ENCODE measurements around the gene ZNF83. TPM values are rescaled to one million over a fixed set of nuclear protein-coding genes. Genes with fewer than 3 reads are reported as not detected.

The ZNF83 gene
- total RNA-seq, 4 donors from 2014 or later: 21.3 to 92.9 (median 41.4) TPM

DNA sequence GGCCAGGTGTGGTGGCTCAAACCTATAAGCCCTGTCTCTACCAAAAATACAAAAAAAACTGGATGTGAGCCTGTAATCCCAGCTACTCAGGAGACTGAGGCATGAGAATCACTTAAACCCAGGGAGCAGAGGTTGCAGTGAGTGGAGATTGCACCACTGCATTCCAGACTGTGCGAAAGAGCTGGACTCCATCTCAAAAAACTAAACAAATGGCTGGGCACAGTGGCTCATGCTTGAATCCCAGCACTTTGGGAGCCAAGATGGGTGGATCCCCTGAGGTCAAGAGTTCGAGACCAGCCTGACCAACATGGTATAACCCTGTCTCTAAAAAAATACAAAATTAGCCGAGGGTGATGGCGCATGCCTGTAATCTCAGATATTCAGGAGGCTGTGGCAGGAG is 34.9 kb upstream of the ZNF83 start:
- 96% methylated on average over 4 of the region's 4 CpGs for WGBS
- no peaks in the 10 kb centered on the region for H3K9me3 ChIP-seq
- TF ChIP-seq POLR2A (IDR thresholded peaks at IDR 0.05) (no peak), EP300 (IDR thresholded peaks at IDR 0.05) (no peak), CTCF (IDR thresholded peaks at IDR 0.05) (no peak), POLR2AphosphoS5 (IDR thresholded peaks at IDR 0.05) (no peak)

GRCh38 chr19:52670046-52670445 is 31.9 kb upstream of the ZNF83 start:
- Histone ChIP-seq H3K9me3 (no peaks in the 10 kb centered on the region), H3K27ac (no peak overlapping the region), H3K27me3 (no peaks in the 10 kb centered on the region), H3K4me3 (no peak overlapping the region), H3K36me3 (no peaks in the 10 kb centered on the region), H3K4me1 (no peaks in the 10 kb centered on the region)
- no peak for DNase-seq (ENCODE audit: low spot score in 2 of 2)
- no peak for TF ChIP-seq CTCF (IDR thresholded peaks at IDR 0.05)
- TF ChIP-seq POLR2AphosphoS5 (IDR thresholded peaks at IDR 0.05): no peak
- no peak for TF ChIP-seq POLR2A (IDR thresholded peaks at IDR 0.05)
- no peak for TF ChIP-seq EP300 (IDR thresholded peaks at IDR 0.05)
- 58% methylated on average over 4 of the region's 4 CpGs for WGBS

More for the DNA sequence above, 34.9 kb upstream of the ZNF83 start:
- H3K4me3 ChIP-seq: no peak overlapping the region
- no peak for DNase-seq (ENCODE audit: low spot score in 2 of 2)
- H3K36me3 ChIP-seq: no peaks in the 10 kb centered on the region
- H3K27ac ChIP-seq: no peak overlapping the region
- no peaks in the 10 kb centered on the region for H3K4me1 ChIP-seq
- no peaks in the 10 kb centered on the region for H3K27me3 ChIP-seq

DNA sequence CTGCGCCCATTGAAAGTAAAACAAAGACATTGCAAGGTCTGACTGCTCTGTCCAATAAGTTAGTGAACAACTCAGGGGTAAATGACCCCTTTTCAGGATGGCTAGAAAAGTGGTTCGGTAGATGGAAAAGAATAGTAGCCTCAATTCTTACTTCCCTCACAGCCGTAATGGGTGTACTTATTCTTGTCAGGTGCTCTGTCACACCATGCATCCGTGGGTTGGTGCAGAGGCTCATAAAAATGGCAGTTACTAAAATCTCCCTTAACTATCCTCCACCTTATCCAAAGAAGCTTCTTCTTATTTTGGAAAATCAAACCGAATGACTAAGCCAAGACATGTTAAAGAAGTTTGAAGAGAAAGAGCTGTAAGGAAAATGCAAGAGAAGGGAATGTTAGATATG is 31.4 kb upstream of the ZNF83 start:
- H3K27me3 ChIP-seq: no peaks in the 10 kb centered on the region
- H3K4me3 ChIP-seq: no peak overlapping the region
- TF ChIP-seq EP300 (IDR thresholded peaks at IDR 0.05) (no peak), CTCF (IDR thresholded peaks at IDR 0.05) (no peak), POLR2AphosphoS5 (IDR thresholded peaks at IDR 0.05) (no peak), POLR2A (IDR thresholded peaks at IDR 0.05) (no peak)
- DNase-seq (ENCODE audit: low spot score in 2 of 2): no peak
- no peaks in the 10 kb centered on the region for H3K9me3 ChIP-seq
- no peaks in the 10 kb centered on the region for H3K4me1 ChIP-seq
- H3K36me3 ChIP-seq: no peaks in the 10 kb centered on the region
- no peak overlapping the region for H3K27ac ChIP-seq
- WGBS: 87% methylated on average over 5 of the region's 5 CpGs

DNA sequence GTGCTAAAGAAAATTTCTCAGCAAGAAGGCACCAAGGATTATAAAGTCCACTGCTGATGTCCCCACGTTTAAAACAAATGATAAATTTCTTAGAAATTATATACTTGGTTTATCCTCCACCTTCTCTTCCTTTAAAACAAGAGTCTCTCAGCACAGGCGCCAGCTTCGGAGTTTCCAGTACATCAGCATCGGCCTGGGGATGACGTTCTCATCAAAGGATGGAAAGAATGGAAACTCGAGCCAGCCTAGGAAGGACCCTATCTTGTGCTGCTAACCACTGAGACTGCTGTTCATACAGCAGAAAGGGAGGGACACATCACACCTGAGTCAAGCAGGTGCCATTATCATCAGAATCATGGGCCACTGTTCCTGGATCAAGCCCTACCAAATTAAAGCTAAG is 29.8 kb upstream of the ZNF83 start:
- 89% methylated on average over 6 of the region's 6 CpGs for WGBS
- Histone ChIP-seq H3K27ac (no peak overlapping the region), H3K4me1 (no peaks in the 10 kb centered on the region), H3K4me3 (no peak overlapping the region), H3K36me3 (peaks cover 6% of the 10 kb centered on the region), H3K9me3 (no peaks in the 10 kb centered on the region), H3K27me3 (no peaks in the 10 kb centered on the region)
- DNase-seq (ENCODE audit: low spot score in 2 of 2): no peak
- TF ChIP-seq POLR2AphosphoS5 (IDR thresholded peaks at IDR 0.05): no peak
- no peak for TF ChIP-seq CTCF (IDR thresholded peaks at IDR 0.05)
- TF ChIP-seq POLR2A (IDR thresholded peaks at IDR 0.05): no peak
- TF ChIP-seq EP300 (IDR thresholded peaks at IDR 0.05): no peak

DNA sequence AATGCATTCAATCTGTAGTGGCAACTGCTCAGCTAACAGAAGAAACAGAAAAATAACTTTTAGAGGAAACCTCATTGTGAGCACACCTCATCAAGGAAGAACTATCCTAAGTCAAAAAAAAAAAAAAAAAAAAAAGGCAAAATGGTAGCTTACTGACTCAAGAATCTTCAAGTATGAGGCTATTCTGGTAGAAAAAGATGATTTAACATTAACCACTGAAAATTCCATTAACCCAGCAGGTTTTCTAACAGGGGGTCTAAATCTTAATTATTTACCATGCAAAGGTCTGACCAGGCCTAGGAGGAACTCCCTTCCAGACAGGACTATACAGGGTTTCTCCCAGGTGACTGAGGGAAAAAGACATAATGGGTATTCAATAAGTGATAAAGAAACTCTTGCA is 28.4 kb upstream of the ZNF83 start:
- DNase-seq (ENCODE audit: low spot score in 2 of 2): no peak
- no peaks in the 10 kb centered on the region for H3K27me3 ChIP-seq
- no peak overlapping the region for H3K27ac ChIP-seq
- no peak overlapping the region for H3K4me3 ChIP-seq
- H3K9me3 ChIP-seq: no peaks in the 10 kb centered on the region
- no peaks in the 10 kb centered on the region for H3K4me1 ChIP-seq
- TF ChIP-seq CTCF (IDR thresholded peaks at IDR 0.05): no peak
- no peak for TF ChIP-seq POLR2AphosphoS5 (IDR thresholded peaks at IDR 0.05)
- peaks cover 17% of the 10 kb centered on the region for H3K36me3 ChIP-seq

Data from suprapubic skin (tissue), 4 donors.